Measurements from ENCODE around the gene CTDP1.
"Not testable (repeated sequence)": the region's sequence is repeated elsewhere in the genome, so short reads cannot be mapped to it uniquely, and the experiment has no call there.

CTDP1 gene

GRCh38 chr18:79742076-79742475, 62.5 kb downstream of the CTDP1 start:
- no peak for DNase-seq (ENCODE audit: low read depth in 2 of 2)

DNA sequence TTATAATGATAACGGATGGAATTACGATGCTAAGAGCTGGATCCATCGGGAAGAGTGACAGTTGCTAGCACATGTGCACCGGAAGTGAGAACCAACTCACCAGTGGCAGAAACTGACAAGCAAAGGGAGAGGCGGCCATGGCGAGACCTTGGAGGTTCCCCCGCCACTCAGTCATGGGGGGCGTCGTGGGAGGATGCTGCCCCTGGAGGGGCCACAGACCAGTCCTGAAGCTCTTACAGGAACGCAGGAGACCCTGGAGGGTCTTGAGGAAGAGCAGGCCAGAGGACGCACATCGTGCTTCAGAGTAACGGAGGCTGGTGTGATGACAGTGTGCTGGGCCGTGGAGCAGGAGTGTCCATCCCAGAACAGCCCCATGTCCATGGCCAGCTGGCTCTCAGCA, 65.0 kb downstream of the CTDP1 start:
- DNase-seq (ENCODE audit: low read depth in 2 of 2): no peak

DNA sequence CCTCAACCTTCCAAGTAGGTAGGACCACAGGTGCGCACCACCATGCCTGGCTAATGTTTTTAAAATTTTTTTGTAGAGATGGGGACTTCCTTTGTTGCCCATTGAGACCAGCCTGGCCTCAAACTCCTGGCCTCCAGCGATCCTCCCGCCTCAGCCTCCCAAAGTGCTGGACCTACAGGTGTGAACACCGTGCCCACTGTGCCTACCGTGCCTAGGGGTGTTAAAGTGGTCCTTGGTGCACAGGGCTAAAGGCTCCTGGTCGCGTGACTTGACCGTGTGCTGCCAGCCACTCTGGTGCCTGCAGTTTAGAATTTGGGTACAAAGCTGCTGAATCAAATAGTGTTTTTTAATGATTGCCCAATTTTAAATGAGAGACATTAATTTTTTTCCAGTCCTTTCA, 67.1 kb downstream of the CTDP1 start:
- DNase-seq (ENCODE audit: low read depth in 2 of 2): no peak

DNA sequence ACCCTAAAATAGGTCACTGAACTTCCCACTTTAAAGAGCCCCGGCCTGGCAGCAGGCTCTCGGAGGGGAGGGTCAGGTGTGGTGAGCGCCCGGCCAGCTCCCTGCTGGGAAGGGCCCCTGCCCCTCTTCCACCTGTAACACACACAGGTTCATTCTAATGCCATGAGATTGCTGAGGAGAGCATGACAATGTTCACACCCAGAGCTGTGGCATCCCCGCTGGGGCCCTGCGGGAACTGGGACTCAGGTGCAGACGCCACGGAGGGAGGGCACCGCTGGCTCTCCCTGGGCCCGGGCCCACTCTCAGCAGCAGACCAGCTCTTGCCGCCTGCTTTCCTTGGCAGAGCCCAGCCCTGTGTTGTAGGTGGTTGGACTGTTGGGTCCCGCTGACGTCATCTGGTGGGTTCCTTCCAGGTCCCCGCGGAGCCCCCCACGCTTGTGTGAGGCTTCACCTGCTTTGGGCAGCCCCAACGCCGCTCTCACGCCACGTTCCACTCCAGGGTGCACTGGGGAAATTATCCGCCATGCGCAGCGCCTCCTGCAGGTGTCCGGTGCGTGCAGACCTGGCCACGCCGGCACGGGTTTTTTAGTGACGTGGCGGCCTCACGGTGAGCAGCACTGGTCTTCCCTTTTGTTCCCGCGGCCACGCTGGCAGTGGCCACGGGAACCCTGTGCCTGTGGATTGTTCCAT, 67.7 kb downstream of the CTDP1 start:
- DNase-seq (ENCODE audit: low read depth in 2 of 2): no peak

- no peak for DNase-seq (ENCODE audit: low read depth in 2 of 2)
Observed at GRCh38 chr18:79748321-79749180, 68.9 kb downstream of the CTDP1 start.

- DNase-seq (ENCODE audit: low read depth in 2 of 2): no peak
Observed at GRCh38 chr18:79749251-79750191, 69.9 kb downstream of the CTDP1 start.

- DNase-seq (ENCODE audit: low read depth in 2 of 2): no peak
Observed at GRCh38 chr18:79750980-79751571, 71.5 kb downstream of the CTDP1 start.

DNA sequence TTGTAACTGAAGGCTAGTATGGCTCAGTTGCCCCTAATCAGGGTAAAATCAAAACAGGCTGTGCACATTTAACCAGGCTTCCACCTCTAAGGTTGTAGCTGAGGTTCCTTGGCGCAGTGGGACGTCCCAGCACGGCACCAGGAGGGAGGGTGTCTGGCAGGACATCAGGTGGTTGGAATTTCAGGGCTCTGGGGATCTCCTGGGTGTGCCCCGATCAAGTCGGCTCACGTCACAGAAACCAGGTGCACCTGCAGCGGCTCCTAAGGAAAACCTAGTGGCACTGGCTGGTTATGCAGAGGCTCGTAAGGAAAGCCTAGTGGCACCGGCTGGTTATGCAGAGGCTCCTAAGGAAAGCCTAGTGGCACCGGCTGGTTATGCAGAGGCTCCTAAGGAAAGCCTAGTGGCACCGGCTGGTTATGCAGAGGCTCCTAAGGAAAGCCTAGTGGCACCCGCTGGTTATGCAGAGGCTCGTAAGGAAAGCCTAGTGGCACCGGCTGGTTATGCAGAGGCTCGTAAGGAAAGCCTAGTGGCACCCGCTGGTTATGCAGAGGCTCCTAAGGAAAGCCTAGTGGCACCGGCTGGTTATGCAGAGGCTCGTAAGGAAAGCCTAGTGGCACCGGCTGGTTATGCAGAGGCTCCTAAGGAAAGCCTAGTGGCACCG, 72.4 kb downstream of the CTDP1 start:
- not testable (repeated sequence) for DNase-seq (ENCODE audit: low read depth in 2 of 2)

DNA sequence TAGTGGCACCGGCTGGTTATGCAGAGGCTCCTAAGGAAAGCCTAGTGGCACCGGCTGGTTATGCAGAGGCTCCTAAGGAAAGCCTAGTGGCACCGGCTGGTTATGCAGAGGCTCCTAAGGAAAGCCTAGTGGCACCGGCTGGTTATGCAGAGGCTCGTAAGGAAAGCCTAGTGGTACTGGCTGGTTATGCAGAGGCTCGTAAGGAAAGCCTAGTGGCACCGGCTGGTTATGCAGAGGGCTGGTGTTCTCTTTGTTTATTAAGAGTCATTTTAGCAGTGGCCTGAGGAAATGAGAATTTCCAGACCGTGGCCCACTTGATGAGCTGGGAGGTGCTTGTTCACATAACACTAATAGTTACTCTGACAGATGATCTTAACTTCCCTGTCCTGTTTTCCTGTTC, 73.3 kb downstream of the CTDP1 start:
- DNase-seq (ENCODE audit: low read depth in 2 of 2): not testable (repeated sequence)

DNA sequence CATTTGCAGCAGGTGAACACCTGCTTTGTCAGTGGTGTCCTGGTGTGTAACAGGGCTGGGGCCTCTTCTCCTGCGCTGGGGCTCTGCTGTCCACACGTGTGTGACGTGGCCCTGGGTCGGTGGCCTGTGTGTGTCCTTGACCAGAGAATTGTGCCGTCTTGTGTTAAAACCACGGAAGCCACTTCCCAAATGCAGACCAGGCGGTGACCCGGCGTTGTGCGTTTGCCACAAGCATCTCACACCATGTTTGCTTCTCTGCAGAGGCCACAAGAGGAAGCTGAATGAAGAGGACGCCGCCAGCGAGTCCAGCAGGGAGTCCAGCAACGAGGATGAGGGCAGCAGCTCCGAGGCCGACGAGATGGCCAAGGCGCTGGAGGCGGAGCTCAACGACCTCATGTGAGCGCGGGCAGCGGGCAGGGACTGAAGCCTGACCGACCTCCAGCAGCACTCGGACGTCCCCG, 73.8 kb downstream of the CTDP1 start:
- no peak for DNase-seq (ENCODE audit: low read depth in 2 of 2)

- DNase-seq (ENCODE audit: low read depth in 2 of 2): no peak
Observed at GRCh38 chr18:79754022-79754761, 74.6 kb downstream of the CTDP1 start.

GRCh38 chr18:79754831-79755351, 75.3 kb downstream of the CTDP1 start:
- no peak for DNase-seq (ENCODE audit: low read depth in 2 of 2)

- DNase-seq (ENCODE audit: low read depth in 2 of 2): no peak
Observed at GRCh38 chr18:79755496-79756142, 76.0 kb downstream of the CTDP1 start.

DNA sequence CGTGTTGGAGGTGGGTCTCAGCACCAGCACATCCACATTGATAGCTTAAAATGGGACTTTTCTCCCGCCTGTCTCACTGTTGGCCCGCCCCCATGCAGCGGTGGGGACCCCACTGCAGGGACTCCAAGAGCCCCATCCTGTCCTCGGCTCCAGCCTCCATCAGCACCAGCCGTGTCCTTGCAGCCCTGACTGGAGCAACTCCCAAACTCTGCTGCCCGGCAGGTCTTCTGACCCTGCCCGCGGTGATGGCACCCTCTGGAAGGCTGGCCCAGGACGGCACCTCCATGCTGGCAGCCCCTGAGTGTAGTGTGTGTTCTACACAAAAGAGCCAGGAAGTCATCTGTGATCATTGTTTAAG, 76.5 kb downstream of the CTDP1 start:
- no peak for DNase-seq (ENCODE audit: low read depth in 2 of 2)

DNA sequence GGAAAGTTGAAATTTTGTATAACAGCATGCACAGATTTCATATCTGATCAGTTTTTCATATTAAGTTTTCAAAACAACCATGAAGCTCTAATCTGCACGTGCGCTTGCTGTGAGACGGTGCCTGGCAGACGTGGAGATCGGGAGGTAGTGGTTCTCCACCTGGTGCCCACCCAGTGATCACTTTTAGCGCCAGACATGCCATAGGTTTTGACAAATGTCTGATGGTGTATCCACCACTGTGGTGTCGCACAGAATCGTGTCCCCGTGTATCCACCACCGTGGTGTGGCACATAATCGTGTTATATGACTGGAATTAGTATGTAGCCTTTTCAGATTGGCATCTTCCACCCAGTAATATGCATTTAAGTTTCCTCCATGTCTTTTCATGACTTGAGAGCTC, 77.2 kb downstream of the CTDP1 start:
- no peak for DNase-seq (ENCODE audit: low read depth in 2 of 2)

GRCh38 chr18:79760348-79760747, 80.7 kb downstream of the CTDP1 start:
- DNase-seq (ENCODE audit: low read depth in 2 of 2): no peak

GRCh38 chr18:79760881-79761280, 81.3 kb downstream of the CTDP1 start:
- DNase-seq (ENCODE audit: low read depth in 2 of 2): no peak

DNA sequence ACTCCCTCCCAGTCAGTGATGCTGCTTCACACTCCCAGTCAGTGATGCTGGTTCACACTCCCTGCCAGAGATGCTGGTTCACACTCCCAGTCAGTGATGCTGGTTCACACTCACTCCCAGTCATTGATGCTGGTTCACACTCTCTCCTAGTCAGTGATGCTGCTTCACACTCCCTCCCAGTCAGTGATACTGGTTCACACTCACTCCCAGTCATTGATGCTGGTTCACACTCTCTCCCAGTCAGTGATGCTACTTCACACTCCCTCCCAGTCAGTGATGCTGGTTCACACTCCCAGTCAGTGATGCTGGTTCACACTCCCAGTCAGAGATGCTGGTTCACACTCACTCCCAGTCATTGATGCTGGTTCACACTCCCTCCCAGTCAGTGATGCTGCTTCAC, 83.8 kb downstream of the CTDP1 start:
- no peak for DNase-seq (ENCODE audit: low read depth in 2 of 2)

DNA sequence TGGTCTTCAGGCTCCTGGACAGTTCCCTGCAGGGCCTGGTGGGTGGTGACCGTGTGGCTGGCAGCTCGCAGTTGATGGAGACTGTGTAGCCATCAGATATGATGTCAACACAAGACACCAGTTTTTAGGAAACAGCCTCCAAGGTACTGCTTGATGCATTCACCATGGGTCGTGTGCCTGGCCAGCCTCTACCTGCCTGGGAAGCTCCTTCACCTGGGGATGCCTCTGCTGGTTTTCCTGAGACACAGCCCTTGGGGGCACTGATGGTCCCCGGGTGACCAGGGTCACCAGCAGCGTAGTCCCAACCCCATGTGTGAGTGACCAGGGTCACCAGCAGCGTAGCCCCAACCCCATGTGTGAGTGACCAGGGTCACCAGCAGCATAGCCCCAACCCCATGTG, 84.5 kb downstream of the CTDP1 start:
- no peak for DNase-seq (ENCODE audit: low read depth in 2 of 2)

Measured in stimulated activated CD8-positive, alpha-beta memory T cell treated with anti-CD3 and anti-CD28 coated beads, Interleukin-15, amount 100 ng/mL, for 4 hours (primary cell).